Smooth muscle cell (in vitro differentiated cells): ENCODE results near the gene SP3. TPM values are rescaled to one million over a fixed set of nuclear protein-coding genes. Genes with fewer than 3 reads are reported as not detected.

Experiments used
- DNase-seq: peaks from one replicate; lab custom pipeline; 2025; ENCODE audit not compliant: unreplicated experiment; lab: John Stamatoyannopoulos, UW
- H2AFZ ChIP-seq: fragments of 200-600 bp; sonication (generic); 2 replicates; pipeline ENCODE4 v1.6.0; 2016; ENCODE audit warnings: antibody characterized with exemption, low read depth, mild to moderate bottlenecking
- H3F3A ChIP-seq: fragments of 200-600 bp; sonication (generic); 2 replicates; pipeline ENCODE4 v1.6.0; 2017; ENCODE audit warnings: antibody characterized with exemption, low read depth
- H3K27ac ChIP-seq: fragments of 200-600 bp; sonication (generic); 2 replicates; pipeline ENCODE4 v1.5.1; 2016; ENCODE audit warnings: low read depth, mild to moderate bottlenecking
- H3K27me3 ChIP-seq: fragments of 200-600 bp; sonication (generic); 2 replicates; pipeline ENCODE4 v1.6.1; 2016; ENCODE audit warnings: low read depth, mild to moderate bottlenecking
- H3K36me3 ChIP-seq: fragments of 200-600 bp; sonication (generic); 2 replicates; pipeline ENCODE4 v1.5.1; 2016; ENCODE audit warnings: low read depth
- H3K4me1 ChIP-seq: fragments of 200-600 bp; sonication (generic); 2 replicates; pipeline ENCODE4 v1.5.1; 2016; ENCODE audit warnings: low read depth
- H3K4me2 ChIP-seq: fragments of 200-600 bp; sonication (generic); 2 replicates; pipeline ENCODE4 v1.6.0; 2016; ENCODE audit warnings: mild to moderate bottlenecking
- H3K4me3 ChIP-seq: fragments of 200-600 bp; sonication (generic); 2 replicates; pipeline ENCODE4 v1.5.1; 2016; ENCODE audit warnings: mild to moderate bottlenecking
- H3K79me2 ChIP-seq: fragments of 200-600 bp; sonication (generic); 2 replicates; pipeline ENCODE4 v1.6.0; 2016; ENCODE audit warnings: low read depth, mild to moderate bottlenecking
- H3K9ac ChIP-seq: fragments of 200-600 bp; sonication (generic); 2 replicates; pipeline ENCODE4 v1.6.0; 2016; ENCODE audit warnings: low read depth
- H3K9me3 ChIP-seq: fragments of 200-600 bp; sonication (generic); replicated peaks from 2 replicates; pipeline ENCODE4 v1.5.1; 2016; ENCODE audit warnings: low read depth
- H4K20me1 ChIP-seq: fragments of 200-600 bp; sonication (generic); 2 replicates; pipeline ENCODE4 v1.6.0; 2016; ENCODE audit warnings: low read depth
- CTCF ChIP-seq: fragments of 200-600 bp; sonication (generic); IDR thresholded peaks from 2 replicates; pipeline ENCODE4 v1.5.1; 2017; ENCODE audit warnings: borderline replicate concordance, mild to moderate bottlenecking, antibody characterized with exemption; ENCODE audit not compliant: insufficient read depth, poor library complexity, severe bottlenecking
- WGBS: methylation state at CpG from one replicate; pipeline ENCODE4 v1.1.7; 2016; ENCODE audit warnings: low lambda C conversion rate; 5-methylcytosine and 5-hydroxymethylcytosine counted together
- polyA plus RNA-seq: library from polyadenylated mRNA; unstranded; fragments of >200 nt; fragmentation: Nextera tagmentation; extraction: Ambion mirVana; gene quantifications from 2 replicates; pipeline ENCODE4 v1.2.1, GENCODE V29; 2016
- total RNA-seq: library from RNA; depleted of rRNA; stranded (reverse); fragments of >200 nt; gene quantifications from 2 replicates; pipeline ENCODE4 v1.2.3, GENCODE V29; 2014

SP3 gene
- total and polyA plus RNA-seq, 2 experiments from 2014 or later, result 24.5 to 84.5 TPM

- H3K9ac ChIP-seq, result no peak overlapping the region
- H3K27me3 ChIP-seq, result no peaks in the 10 kb centered on the region
- peaks cover 5% of the 10 kb centered on the region for H3F3A ChIP-seq
- H4K20me1 ChIP-seq, result peaks cover 57% of the 10 kb centered on the region
- H3K4me2 ChIP-seq, result no peak overlapping the region
- WGBS, result 98% methylated on average over 5 of the region's 5 CpGs
- peaks cover 5% of the 10 kb centered on the region for H3K79me2 ChIP-seq
- no peaks in the 10 kb centered on the region for H3K4me1 ChIP-seq
- DNase-seq, result no peak
- H2AFZ ChIP-seq, result no peak overlapping the region
- H3K4me3 ChIP-seq, result no peak overlapping the region
- no peak overlapping the region for H3K27ac ChIP-seq
- no peak for TF ChIP-seq CTCF
- H3K36me3 ChIP-seq, result peaks cover 39% of the 10 kb centered on the region
- H3K9me3 ChIP-seq, result no peaks in the 10 kb centered on the region
These were observed 55.3 kb downstream of the SP3 start for GRCh38 chr2:173909846-173910245.

DNA sequence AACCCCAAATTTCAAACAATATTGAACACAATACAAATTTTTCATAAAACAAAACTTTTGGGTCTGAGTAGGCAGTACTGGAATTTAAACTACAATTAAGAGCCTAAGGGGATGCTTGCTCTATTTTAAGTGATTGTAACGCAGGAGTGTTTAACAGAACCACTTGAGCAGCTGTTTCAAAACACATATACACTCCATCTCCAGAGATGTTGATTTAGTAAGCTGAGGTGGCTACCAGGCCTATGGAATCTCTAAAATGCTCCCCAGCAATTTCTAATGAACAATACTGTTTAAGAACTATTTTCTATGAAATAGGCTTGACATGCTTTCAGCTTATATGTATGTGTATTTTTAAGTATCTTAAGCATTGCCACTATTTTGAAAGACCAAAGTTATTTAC, 58.5 kb downstream of the SP3 start:
- peaks cover 5% of the 10 kb centered on the region for H3F3A ChIP-seq
- H3K9ac ChIP-seq, result no peak overlapping the region
- peaks cover 21% of the 10 kb centered on the region for H3K36me3 ChIP-seq
- no peak overlapping the region for H3K4me3 ChIP-seq
- TF ChIP-seq CTCF, result no peak
- WGBS, result 93% methylated on average over 1 of the region's 1 CpG
- no peaks in the 10 kb centered on the region for H3K27me3 ChIP-seq
- no peaks in the 10 kb centered on the region for H3K79me2 ChIP-seq
- H3K9me3 ChIP-seq, result no peaks in the 10 kb centered on the region
- no peak overlapping the region for H3K27ac ChIP-seq
- no peaks in the 10 kb centered on the region for H3K4me1 ChIP-seq
- H4K20me1 ChIP-seq, result peaks cover 27% of the 10 kb centered on the region
- H3K4me2 ChIP-seq, result no peak overlapping the region
- no peak for DNase-seq
- H2AFZ ChIP-seq, result no peak overlapping the region

GRCh38 chr2:173903601-173904394, 61.4 kb downstream of the SP3 start:
- peaks cover 2% of the 10 kb centered on the region for H4K20me1 ChIP-seq
- no peak for DNase-seq
- H2AFZ ChIP-seq, result no peak overlapping the region
- peaks cover 8% of the 10 kb centered on the region for H3K36me3 ChIP-seq
- no peaks in the 10 kb centered on the region for H3K4me1 ChIP-seq
- no peak overlapping the region for H3K4me3 ChIP-seq
- no peak overlapping the region for H3K4me2 ChIP-seq
- TF ChIP-seq CTCF, result no peak
- no peaks in the 10 kb centered on the region for H3K27me3 ChIP-seq
- no peak overlapping the region for H3K27ac ChIP-seq
- no peaks in the 10 kb centered on the region for H3K9me3 ChIP-seq
- H3K79me2 ChIP-seq, result no peaks in the 10 kb centered on the region
- H3F3A ChIP-seq, result peaks cover 13% of the 10 kb centered on the region
- 82% methylated on average over 13 of the region's 13 CpGs for WGBS
- no peak overlapping the region for H3K9ac ChIP-seq

DNA sequence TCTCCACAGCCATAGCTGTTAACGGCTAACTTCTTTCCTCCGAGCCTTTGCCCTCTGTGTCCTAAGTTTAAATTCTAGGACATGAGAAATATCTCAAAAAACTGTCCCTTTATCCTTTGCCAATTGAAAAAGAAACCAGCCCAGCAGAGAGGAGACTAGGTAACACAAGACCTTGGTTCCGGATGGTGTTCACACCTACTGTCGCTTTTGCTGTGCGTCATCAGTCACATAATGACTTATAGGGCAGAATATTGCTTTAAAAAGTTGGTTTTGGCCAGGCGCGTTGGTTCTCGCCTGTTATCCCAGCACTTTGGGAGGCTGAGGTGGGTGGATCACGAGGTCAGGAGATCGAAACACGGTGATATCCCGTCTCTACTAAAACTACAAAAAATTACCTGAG, 66.2 kb downstream of the SP3 start:
- Histone ChIP-seq H3K4me2 (no peak overlapping the region), H3K36me3 (no peaks in the 10 kb centered on the region), H3K4me1 (no peaks in the 10 kb centered on the region), H4K20me1 (peaks cover 2% of the 10 kb centered on the region), H3K9me3 (no peaks in the 10 kb centered on the region), H3K9ac (no peak overlapping the region), H3K4me3 (no peak overlapping the region), H2AFZ (no peak overlapping the region), H3F3A (peaks cover 8% of the 10 kb centered on the region), H3K79me2 (no peaks in the 10 kb centered on the region), H3K27me3 (no peaks in the 10 kb centered on the region), H3K27ac (no peak overlapping the region)
- WGBS, result 96% methylated on average over 12 of the region's 12 CpGs
- DNase-seq, result no peak
- no peak for TF ChIP-seq CTCF
